Fibroblast of skin of left biceps (primary cell): Measurements from ENCODE around the gene ANKRD40CL.

Experiments used
- DNase-seq, 2 experiments: peaks; one replicate each; pipeline ENCODE4 v3.0.0-alpha.2; 2013; ENCODE audit warnings: low read depth in 2 of 2

The ANKRD40CL gene

DNA sequence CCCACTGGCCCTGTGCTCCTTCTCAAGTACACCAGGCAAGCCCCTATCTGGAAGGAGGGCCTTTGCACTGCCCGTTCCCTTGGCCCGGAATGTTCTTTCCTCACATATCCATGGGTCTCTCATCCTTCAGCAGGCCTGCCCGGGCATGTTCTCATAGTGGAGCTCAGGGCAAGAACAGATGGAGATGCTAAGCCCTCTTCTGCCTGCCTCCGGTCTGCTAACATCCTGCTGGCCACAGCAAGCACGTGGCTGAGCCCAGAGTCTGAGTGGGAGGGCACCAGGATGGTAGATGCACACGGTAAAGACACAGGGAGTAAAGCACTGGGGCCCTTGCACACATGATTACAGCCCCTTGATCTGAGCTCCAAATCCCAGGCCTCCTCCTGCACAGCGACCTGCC lies 19.8 kb upstream of the ANKRD40CL start:
- DNase-seq, result no peak

DNA sequence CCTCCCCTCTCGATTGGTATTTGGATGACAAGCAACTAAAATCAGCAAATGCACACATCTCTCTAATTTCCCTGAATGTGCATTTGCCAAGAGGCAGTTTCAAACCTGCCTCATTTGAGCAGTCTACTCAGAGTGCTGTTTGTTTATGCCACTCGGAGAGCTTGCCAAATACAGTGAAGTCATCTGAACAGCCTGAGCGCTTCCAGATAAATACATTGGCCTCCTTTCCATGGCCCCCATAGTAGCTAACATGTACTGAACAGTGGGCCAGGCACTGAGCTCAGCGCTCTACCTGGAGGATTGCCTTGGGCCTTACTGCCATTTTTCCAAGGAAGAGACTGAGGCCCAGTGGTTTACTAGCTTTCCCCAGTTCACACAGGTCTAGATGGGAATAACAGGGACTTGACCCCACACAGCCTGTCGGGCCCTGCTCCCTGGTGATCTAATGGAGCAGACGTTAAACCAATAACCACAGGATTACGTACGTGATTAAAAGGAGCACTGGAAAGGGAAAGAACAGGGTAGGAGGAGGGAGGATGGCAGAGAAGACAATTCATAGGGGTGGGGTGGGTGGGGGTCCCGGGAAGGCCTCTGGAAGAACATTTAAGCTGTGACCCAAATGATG lies 18.7 kb upstream of the ANKRD40CL start:
- no peak for DNase-seq

DNA sequence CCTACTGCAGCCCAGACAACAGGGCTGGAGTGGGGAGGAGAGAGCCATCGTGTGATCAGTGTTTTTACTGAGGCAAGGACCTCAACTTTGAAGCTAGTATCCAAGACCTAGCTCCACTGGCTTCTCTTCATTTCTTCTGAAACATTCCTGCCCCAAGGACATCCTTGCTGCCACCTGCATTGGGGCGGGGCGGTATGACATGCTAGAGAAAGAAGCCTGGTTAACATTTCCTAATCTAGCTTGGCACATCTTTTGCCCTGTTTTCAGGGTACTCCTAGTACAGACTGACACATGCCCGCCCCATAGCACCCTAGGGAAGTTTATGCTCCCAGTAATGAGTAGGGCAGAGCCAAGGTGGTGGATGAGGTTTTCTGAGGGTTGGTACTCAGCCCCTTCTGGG lies 17.8 kb upstream of the ANKRD40CL start:
- no peak for DNase-seq

DNA sequence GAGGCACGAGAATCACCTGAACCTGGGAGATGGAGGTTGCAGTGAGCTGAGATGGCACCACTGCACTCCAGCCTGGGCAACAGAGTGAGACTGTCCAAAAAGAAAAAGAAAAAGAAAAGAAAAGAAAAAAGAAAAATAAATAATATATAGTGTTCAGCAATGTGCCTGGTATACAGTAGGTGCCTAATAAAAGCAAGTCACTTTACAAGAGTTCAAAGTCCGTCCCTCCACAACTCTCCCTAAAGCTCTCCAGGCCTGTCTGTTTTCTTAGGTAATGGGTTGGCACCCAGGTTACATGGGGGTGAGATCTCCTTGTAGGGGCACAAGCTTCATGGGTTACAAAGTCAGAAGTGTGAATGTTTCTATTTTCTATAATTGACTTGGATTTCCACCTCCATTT lies 16.6 kb upstream of the ANKRD40CL start:
- no peak for DNase-seq

DNA sequence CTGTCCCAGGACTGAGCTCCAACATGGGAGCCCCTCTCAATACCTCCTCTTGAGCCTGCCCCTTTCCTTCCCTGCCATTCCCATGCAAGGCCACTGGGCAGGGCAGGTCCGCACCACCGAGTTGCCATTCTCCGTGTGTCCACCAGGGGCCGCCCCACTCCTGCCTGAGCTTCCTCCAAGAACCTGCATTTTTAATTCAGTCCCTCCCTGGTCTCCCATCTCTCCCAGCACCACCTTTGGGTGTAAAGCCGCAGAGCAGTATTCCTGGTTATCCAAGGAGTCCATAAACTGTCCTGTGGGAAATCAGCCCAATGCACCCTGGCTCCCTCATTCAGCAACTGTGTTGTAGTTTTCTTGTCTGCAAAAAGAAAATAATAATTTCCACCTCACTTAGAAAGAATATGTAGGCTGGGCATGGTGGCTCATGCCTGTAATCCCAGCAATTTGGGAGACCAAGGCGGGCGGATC lies 15.9 kb upstream of the ANKRD40CL start:
- peak; percentile 35 to 38 for DNase-seq

DNA sequence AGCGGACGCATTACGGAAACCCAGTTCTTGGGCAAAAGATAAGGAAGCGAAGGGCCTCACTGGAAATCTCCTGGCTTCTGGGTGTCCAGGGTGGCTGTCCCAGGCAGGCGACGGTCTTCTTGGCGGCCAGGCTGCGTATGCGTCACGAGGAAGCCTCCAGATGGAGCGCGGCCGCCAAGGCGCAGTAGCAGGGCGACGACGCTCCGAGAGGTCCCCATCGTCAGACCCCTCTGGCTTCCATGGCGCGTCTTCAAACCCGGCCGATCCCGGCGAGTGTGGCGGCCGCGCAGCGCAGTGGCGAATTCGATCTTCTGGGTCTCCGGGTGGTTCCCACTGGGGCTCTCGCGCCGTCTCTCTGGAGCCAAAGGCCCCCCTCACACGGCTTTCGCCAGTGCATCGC lies 13.8 kb upstream of the ANKRD40CL start:
- DNase-seq, result no peak

DNA sequence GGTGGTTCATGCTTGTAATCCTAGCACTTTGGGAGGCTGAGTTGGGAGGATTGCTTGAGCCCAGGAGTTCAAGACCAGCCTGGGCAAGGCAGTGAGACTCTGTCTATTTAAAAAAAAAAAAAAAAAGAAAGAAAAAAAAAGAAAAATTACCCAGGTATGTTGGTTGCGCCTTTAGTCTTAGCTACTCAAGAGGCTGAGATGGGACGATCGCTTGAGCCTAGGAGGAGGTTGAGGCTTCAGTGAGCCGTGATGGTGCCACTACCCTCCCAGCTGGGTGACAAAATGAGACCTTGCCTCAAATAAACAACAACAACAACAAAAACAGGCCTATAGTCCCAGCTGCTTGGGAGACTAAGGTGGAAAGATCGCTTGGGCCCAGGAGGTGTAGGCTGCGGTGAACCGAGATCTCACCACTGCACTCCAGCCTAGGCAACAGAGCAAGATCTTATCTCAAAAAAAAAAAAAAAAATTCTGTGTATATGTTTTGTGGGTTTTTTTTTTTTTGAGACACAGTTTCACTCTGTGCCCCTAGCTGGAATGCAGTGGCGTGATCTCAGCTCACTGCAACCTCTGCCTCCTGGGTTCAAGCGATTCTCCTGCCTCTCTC lies 12.5 kb upstream of the ANKRD40CL start:
- no peak for DNase-seq

DNA sequence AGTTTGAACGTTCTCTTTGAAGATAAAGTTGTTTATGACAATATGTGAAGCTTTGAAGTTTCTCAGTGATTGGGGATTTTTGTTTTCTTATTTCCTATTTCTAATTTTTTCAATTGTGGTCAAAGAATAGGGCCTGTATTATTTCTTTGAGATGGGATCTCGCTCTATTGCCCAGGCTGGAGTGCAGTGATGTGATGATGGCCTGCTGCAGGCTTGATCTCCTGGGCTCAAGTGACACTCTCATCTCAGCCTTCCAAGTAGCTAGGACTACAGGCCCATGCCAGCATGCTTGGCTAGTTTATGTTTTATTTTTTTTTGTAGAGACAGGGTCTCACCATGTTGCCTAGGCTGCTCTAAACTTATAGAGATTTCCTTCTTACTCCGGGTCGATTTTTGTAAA lies 11.7 kb upstream of the ANKRD40CL start:
- no peak for DNase-seq

DNA sequence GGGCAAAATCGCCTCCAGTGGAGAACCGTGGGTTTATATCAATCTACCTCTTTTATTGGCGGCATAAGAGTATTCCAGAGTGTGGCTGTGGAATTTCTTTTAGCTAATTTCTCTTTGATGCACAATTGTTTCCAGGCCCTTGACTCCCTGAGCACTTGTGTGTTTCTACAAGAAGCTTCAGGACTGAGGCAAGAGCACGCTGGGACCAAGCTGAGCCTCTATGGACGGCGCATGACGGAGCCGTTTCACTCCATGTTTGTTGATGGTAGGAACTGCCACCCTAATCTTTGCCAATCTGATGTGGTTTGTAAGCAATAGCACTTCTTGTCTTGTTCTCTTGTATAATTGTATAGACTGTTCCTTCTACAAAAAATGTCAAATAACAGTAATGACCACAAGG lies 11.2 kb upstream of the ANKRD40CL start:
- DNase-seq, result no peak

DNA sequence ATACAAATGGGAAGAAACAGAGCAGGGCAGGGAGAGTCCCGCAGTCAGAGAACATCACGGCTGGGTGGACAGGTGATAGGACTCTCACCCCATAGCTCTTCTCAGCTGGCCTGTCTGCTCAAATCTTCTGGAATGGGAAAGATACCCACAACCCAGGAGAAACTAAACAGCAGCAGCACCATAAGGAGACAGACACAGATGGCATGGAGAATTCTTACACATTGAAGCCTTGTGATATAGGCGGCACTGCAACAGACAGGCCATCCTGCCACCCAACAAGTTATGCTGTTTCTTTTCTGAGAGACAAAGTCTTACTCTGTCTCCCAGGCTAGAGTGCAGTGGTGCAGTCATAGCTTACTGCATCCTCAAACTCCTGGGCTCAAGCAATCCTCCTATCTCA lies 8.6 kb upstream of the ANKRD40CL start:
- no peak for DNase-seq

DNA sequence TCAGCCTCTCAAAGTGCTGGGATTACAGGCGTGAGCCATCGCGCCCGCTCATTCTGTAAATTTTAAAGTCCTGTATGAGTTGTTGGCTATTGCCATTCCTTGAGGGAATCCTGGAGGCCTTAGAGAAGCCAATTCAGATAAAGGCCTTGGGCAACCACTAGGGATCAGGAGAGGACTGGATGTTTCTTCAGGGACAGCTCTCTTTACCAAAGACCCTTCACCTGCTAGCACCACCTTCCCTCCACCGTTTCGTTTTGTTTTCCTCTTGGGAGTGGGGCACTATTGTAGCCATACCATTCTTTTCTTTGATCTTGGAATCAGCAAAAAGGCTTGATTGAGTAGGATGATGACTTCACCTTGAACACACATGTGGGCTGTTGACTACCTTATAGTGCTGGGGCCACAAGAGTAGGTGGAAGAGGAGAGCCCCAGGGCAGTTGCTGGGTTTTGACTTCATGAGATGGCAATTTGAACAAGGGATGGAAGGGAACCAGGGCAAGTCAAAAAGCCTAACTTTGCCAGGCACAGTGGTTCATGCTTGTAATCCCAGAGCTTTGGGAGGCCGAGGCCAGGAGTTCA lies 7.0 kb upstream of the ANKRD40CL start:
- no peak for DNase-seq

DNA sequence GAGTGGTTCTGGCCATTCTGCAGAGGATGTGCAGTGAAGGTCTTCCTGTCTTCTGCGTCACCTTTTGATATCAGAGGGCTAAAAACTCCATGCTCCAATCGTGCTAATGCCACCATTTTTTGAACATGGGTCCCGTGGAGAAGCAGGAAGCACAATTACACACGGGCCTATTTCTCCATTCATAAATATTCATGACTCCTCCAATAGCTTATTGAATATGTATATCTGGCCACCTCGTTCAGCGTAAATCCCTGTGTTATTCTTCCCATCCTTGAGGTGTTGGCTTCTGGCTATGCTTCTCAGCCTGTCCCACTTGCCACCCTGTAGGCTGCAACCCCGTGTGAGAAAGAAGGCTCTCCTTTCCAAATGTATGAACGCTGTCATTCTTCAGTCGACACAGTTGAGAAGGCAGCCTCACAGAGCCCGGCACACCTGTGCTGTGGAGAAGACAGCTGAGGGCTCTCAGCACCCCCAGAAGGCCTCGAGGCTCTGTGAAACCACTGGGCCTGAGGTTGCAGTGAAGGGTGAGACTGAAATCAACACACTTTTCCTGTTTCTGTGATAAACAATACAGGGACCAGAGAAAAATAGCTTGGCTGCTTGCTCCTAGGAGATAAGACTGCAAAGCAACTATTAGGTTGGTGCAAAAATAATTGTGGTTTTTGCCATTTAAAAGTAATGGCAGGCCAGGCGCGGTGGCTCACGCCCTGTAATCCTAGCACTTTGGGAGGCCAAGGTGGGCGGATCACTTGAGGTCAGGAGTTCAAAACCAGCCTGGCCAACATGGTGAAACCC lies 4.9 kb upstream of the ANKRD40CL start:
- DNase-seq, result no peak

DNA sequence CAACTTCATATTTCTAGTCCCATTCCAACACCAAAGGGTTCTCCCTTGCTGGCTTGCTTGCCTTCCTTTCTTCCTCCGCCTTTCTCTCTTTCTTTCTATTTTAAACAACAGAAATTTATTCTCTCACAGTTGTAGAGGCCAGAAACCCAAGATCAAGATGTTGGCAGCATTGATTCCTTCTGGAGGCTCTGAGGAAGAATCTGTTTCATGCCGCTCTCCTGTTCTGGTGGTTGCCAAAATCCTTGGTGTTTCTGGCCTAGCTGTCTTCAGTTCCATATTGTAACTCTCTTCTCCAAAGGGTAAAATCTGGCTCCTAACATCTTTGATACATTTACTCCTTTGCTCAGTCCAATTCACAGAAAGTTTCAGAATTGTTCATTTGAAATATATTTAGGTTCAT lies 3.0 kb upstream of the ANKRD40CL start:
- no peak for DNase-seq

DNA sequence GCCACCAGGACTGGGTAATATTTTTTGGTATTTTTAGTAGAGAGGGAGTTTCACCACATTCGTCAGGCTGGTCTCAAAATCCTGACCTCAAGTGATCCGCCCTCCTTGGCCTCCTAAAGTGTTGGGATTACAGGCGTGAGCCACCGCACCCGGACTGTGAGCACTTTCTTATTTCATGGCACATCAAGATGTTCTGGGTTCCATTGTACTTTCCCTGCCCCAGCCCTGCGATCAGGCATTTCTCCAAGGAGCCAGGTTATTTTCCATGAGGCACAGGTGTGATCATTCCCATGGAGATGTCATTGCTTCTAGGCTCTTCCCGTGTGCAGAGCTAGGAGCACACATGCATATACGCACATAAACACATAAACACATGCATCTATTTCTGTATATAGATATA lies 2.6 kb upstream of the ANKRD40CL start:
- DNase-seq, result no peak

DNA sequence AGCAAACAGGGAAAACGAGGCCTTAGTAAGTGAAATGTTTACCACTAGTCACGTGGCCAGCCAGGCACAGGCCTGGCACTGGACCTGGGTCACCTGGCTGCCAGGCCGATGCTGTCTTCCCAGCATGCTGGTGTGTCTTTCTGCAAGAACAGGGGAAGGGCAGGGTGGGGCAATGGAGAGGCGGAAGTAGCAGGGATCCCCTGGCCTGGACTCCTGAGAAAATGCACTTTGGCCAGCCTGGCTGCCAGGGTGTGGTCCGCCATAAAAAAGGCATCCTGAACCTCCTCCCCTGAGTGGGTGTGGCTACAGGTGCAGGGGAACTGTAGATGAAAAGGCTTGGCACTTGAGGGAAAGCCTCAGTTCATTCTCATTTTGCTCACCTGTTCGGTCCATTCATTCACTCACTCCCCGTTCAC lies 1.0 kb upstream of the ANKRD40CL start:
- DNase-seq, result no peak

DNA sequence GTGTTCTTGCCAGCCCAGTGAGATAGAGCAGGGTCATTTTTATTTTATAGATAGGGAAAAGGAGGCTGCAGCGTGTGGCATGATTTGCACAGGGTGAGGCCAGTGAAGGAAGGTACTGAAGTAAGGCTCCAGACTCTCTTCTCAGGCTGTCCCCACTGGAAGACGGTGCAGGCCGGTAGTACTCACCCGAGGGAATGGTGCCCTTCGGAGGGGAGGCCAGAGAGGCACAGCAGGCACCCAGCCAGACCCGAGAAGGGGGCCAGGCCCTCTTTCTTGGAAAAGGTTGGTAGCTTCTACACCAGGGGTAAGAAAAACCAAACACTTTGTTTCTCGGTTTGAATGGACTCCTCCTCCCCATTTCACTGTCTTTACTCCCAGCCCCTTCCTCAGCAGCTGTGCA lies 288 bp downstream of the ANKRD40CL start:
- no peak for DNase-seq

DNA sequence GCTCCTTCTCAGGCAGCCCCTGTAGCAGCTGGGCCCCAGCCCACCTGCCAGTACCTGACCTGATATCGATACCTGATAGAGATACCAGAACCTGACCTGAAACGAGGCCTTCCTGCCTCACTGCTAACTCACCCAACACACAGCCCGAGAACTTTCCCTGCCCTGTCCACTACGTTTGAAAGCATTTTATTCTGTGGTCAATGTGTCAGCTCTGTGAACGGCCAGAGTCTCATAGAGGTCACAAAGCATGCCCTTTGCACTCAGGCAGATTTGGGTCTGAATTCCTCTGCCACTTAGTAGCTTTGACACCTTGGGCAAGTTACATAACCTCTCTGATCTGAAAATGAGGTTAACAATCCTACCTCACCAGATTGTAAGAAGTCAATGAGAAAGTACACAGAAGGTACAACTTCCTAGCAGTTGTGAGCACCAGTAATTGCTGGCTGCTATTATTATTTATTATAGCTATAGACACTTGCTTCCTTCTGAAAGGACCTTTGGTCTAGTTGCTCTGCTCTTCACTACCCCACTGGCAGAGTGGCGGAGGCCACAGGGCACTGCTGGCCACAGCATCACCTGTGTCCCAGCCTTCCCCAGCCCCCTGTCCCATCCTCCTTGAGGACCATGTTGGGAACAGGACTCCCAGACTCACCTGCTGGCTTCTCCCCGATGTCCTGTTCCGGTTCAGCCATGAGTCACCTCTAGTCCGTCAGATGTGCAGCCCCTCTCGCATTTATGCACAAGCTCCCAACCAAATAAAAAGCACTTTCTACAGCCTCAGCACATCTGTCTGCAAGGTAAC lies 895 bp downstream of the ANKRD40CL start:
- no peak for DNase-seq

DNA sequence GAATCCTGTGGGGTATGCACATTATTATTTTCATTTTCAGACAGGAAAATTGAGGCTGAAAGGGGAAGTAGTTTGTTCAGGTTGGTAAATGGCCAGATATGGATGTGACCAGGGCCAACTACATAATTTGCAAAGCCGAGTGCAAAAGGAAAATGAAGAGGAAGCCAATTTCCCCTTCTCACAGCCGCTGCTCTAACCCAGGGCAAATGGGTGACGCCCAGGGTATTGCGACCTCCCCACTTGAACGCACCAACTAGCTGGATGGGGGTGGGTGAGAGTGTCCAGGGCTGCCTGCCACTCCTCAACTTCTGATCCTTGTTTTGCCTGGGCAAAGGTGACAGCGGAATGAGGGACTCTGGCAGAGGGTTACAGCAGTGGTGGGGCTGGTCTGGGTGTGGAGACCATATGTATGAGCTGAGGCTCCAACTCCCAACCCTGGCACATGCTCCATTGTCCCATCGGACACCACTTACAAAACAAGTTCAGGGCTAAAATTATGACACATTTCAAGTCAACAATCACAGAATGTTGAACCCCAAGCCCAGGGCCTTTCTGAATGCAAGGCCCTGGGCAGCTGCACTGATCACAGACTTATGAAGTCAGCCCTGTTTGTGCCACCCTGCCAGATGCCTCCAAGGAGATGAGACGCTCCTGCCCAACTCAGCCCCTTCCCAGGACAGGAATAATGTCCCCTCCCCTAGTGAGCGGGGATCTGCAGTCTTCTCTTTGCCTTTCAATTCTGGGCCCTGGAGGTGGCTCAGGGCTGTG lies 1.7 kb downstream of the ANKRD40CL start:
- DNase-seq, result no peak

DNA sequence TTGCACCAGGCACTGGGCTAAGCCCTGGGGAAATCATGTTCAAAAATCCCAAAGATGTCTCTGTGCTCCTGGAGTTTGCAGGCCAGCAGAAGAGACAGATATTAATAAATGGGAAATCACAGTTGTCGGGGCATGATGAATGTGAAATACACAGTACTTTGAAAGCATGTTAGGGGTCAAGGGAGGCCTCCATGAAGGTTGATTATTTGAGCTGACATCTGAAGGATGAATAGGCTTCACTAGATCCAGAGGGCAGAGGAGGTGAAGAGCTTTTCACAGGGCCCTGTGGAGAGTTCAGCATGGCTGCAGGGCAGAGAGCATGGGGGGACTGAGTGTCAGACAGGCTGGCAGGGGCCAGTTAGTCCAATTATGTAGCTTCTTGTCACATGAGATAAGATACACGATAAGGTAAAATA lies 2.6 kb downstream of the ANKRD40CL start:
- no peak for DNase-seq

DNA sequence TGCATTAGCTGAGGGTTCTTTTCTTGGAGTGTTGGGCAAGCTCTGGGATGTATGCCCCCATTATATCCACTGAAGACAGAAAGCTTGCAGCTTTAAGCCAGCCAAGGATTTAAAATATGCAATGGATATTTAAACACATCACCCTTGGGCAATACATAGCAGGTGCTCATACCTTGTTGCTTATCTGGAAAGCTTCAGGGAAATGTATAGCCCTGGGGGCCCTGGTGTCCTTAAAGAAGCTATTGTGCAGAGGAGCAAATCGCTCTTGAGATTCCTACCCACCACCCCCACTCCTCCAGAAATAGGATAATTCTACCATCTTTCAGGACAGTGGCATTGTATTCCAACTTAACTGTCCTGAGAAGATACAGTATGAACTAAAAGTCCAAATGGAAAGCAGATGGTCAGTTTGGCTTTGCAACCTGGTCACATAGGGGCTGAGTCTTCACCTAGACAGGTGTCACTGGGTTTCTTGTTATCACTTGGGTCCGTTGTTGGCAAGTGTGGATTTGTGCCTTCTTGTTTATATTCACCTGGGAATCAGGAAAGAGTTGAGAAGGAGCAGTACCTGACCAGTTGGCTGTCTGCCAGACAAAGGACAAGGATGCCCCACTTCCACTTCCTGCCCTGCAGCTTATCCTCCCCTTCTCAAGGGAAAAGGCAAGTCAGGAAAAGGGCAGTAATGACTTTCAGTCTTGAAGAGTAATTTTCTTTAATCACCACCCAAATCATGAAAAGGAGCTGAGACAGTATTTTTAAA lies 3.4 kb downstream of the ANKRD40CL start:
- DNase-seq, result no peak
